HG03457 (cell line): ENCODE results near the gene LSM14A.
A peak's percentile ranks its signal among the peaks of the same experiment; 100 is the strongest.
"Not testable (repeated sequence)": the region's sequence is repeated elsewhere in the genome, so short reads cannot be mapped to it uniquely, and the experiment has no call there.

ENCODE experiments used
- ATAC-seq: cut with Tn5 transposase; IDR thresholded peaks from one replicate; pipeline ENCODE4 v1.9.1; 2021; ENCODE audit warnings: moderate number of reproducible peaks; ENCODE audit not compliant: unreplicated experiment

The LSM14A gene

GRCh38 chr19:34228762-34229161 is 56.5 kb downstream of the LSM14A start:
- ATAC-seq, result no peak

- ATAC-seq, result no peak
Observed at GRCh38 chr19:34229721-34230120, 57.4 kb downstream of the LSM14A start.

- ATAC-seq, result no peak
Observed at GRCh38 chr19:34230820-34231219, 58.5 kb downstream of the LSM14A start.

GRCh38 chr19:34231439-34231838 is 59.1 kb downstream of the LSM14A start:
- no peak for ATAC-seq

- no peak for ATAC-seq
Observed at GRCh38 chr19:34232566-34233481, 60.5 kb downstream of the LSM14A start.

GRCh38 chr19:34235425-34235940 is 63.2 kb downstream of the LSM14A start:
- ATAC-seq, result no peak

- no peak for ATAC-seq
Observed at GRCh38 chr19:34236035-34236987, 64.0 kb downstream of the LSM14A start.

- ATAC-seq, result no peak
Observed at GRCh38 chr19:34237283-34237682, 65.0 kb downstream of the LSM14A start.

- ATAC-seq, result no peak
Observed at GRCh38 chr19:34237939-34238338, 65.6 kb downstream of the LSM14A start.

GRCh38 chr19:34241513-34242337 is 69.4 kb downstream of the LSM14A start:
- no peak for ATAC-seq

GRCh38 chr19:34243138-34243875 is 71.0 kb downstream of the LSM14A start:
- ATAC-seq, result not testable (repeated sequence)

GRCh38 chr19:34243876-34244578 is 71.7 kb downstream of the LSM14A start:
- no peak for ATAC-seq

GRCh38 chr19:34244611-34245299 is 72.5 kb downstream of the LSM14A start:
- no peak for ATAC-seq

GRCh38 chr19:34246340-34246739 is 74.0 kb downstream of the LSM14A start:
- ATAC-seq, result no peak

- no peak for ATAC-seq
Observed at GRCh38 chr19:34248941-34249340, 76.6 kb downstream of the LSM14A start.

GRCh38 chr19:34253167-34253566 is 80.9 kb downstream of the LSM14A start:
- ATAC-seq, result not testable (repeated sequence)

GRCh38 chr19:34253681-34254045 is 81.4 kb downstream of the LSM14A start:
- ATAC-seq, result not testable (repeated sequence)

GRCh38 chr19:34254046-34254697 is 81.9 kb downstream of the LSM14A start, which contains the start of gene GARRE1:
GARRE1 (plus strand) TSS chr19:34254554; CDS start chr19:34300474, 45,920 bp downstream.
- ATAC-seq, result peak; percentile 78
